ENCODE measurements around the gene SLC38A2.

DNA sequence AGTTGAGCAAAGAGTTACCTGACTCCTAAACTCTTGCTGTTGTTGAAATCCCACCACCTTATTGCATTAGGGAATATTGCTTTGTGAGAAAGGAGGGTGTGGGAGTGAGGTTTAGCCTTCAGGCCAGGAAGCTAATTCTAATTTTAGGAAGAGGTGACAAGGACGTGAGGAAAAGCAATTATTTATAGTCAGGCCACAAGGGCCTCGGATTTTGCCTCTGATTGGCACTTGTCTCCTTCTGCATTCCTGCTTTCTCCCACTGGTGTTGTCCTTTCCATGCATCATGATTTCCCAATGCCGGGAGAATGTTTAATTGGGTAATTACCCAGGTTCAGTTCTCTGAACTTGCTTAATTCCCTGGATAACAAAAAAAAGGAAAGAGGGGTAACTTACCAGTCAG, 37.9 kb upstream of the SLC38A2 start:
- TF ChIP-seq, protein P1, sequence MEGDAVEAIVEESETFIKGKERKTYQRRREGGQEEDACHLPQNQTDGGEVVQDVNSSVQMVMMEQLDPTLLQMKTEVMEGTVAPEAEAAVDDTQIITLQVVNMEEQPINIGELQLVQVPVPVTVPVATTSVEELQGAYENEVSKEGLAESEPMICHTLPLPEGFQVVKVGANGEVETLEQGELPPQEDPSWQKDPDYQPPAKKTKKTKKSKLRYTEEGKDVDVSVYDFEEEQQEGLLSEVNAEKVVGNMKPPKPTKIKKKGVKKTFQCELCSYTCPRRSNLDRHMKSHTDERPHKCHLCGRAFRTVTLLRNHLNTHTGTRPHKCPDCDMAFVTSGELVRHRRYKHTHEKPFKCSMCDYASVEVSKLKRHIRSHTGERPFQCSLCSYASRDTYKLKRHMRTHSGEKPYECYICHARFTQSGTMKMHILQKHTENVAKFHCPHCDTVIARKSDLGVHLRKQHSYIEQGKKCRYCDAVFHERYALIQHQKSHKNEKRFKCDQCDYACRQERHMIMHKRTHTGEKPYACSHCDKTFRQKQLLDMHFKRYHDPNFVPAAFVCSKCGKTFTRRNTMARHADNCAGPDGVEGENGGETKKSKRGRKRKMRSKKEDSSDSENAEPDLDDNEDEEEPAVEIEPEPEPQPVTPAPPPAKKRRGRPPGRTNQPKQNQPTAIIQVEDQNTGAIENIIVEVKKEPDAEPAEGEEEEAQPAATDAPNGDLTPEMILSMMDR (IDR thresholded peaks at IDR 0.05), result no peak
- TF ChIP-seq ZFX (IDR thresholded peaks at IDR 0.05; ENCODE audit: borderline replicate concordance), result no peak
